Endodermal cell (in vitro differentiated cells): Measurements from ENCODE around the gene CATSPERB. TPM values are rescaled to one million over a fixed set of nuclear protein-coding genes. Genes with fewer than 3 reads are reported as not detected.
"Not testable (repeated sequence)": the region's sequence is repeated elsewhere in the genome, so short reads cannot be mapped to it uniquely, and the experiment has no call there.

ENCODE experiments used
- DNase-seq: peaks from one replicate; pipeline ENCODE4 v3.0.0-alpha.2; 2017
- H3K27ac ChIP-seq: 2 replicates; pipeline ENCODE4 v1.5.1; 2013; ENCODE audit warnings: mild to moderate bottlenecking, low read depth, low read length, moderate library complexity
- H3K27me3 ChIP-seq: 2 replicates; pipeline ENCODE4 v1.6.1; 2013; ENCODE audit warnings: mild to moderate bottlenecking, low read length, moderate library complexity; ENCODE audit not compliant: insufficient read depth, control insufficient read depth, poor library complexity, severe bottlenecking
- H3K36me3 ChIP-seq: 2 replicates; pipeline ENCODE4 v1.7.0; 2013; ENCODE audit warnings: mild to moderate bottlenecking, low read length, moderate library complexity; ENCODE audit not compliant: control insufficient read depth, insufficient read depth
- H3K4me1 ChIP-seq: one replicate; pipeline ENCODE4 v1.7.0; 2013; ENCODE audit warnings: low read length; ENCODE audit not compliant: control insufficient read depth, insufficient read depth
- H3K4me3 ChIP-seq: 2 replicates; pipeline ENCODE4 v1.5.1; 2013; ENCODE audit warnings: mild to moderate bottlenecking, low read length, moderate library complexity
- H3K9ac ChIP-seq: 2 replicates; pipeline ENCODE4 v1.6.1; 2013; ENCODE audit warnings: mild to moderate bottlenecking, low read length, moderate library complexity; ENCODE audit not compliant: poor library complexity, severe bottlenecking; ENCODE audit errors: extremely low read depth
- H3K9me3 ChIP-seq: 2 replicates; pipeline ENCODE4 v1.6.1; 2013; ENCODE audit warnings: mild to moderate bottlenecking, low read length, moderate library complexity; ENCODE audit not compliant: control insufficient read depth
- H3K27ac Mint-ChIP-seq: 2 replicates; pipeline ENCODE4 v1.8.0; 2020; ENCODE audit warnings: mixed read lengths
- H3K27me3 Mint-ChIP-seq: 2 replicates; pipeline ENCODE4 v1.8.0; 2021; ENCODE audit warnings: mild to moderate bottlenecking, mixed read lengths; ENCODE audit not compliant: insufficient read depth
- H3K36me3 Mint-ChIP-seq: 2 replicates; pipeline ENCODE4 v1.8.0; 2020; ENCODE audit warnings: low read depth, mixed read lengths
- H3K4me1 Mint-ChIP-seq: 2 replicates; pipeline ENCODE4 v1.8.0; 2020; ENCODE audit warnings: mixed read lengths
- H3K4me3 Mint-ChIP-seq: 2 replicates; pipeline ENCODE4 v1.8.0; 2020; ENCODE audit warnings: mild to moderate bottlenecking, moderate library complexity, mixed read lengths
- H3K9me3 Mint-ChIP-seq: 2 replicates; pipeline ENCODE4 v1.8.0; 2020; ENCODE audit warnings: mild to moderate bottlenecking, mixed read lengths
- CTCF ChIP-seq: fragments of 200-600 bp; sonication (generic); conservative IDR thresholded peaks from 2 replicates; pipeline ENCODE4 v1.5.0; 2021; ENCODE audit warnings: antibody characterized with exemption, mild to moderate bottlenecking
- WGBS, 2 experiments: methylation state at CpG; one replicate each; pipeline versions ENCODE4 v1.1.5 to v1.1.7; 2013; ENCODE audit warnings: missing lambda C conversion rate in 2 of 2, mixed read lengths in 1 of 2; ENCODE audit not compliant: insufficient coverage in 1 of 2, insufficient read length in 1 of 2; 5-methylcytosine and 5-hydroxymethylcytosine counted together
- total RNA-seq, 2 donors: library from RNA; stranded (reverse); fragmentation: NEBNext Ultra II Directional in 1 of 2; extraction: Animal tissue kit (Norgen Biotek cat#: 25700) in 1 of 2; gene quantifications; 2 replicates in 1 of 2; 3 replicates in 1 of 2; pipeline ENCODE4 v1.2.1, GENCODE V29; 2021

Gene CATSPERB
- total RNA-seq, 2 donors from 2014 or later = 0.64 TPM; not detected in 1

GRCh38 chr14:91606851-91607250, 125.0 kb downstream of the CATSPERB start:
- 93 to 100% methylated on average over 1 of the region's 3 CpGs for WGBS, 2 experiments
- Histone ChIP-seq H3K9ac (no peak overlapping the region), H3K4me3 (no peak overlapping the region), H3K36me3 (no peaks in the 10 kb centered on the region), H3K9me3 (no peaks in the 10 kb centered on the region), H3K4me1 (no peaks in the 10 kb centered on the region), H3K27me3 (no peaks in the 10 kb centered on the region), H3K27ac (no peak overlapping the region)
- peaks cover 2% of the 10 kb centered on the region for H3K4me1 Mint-ChIP-seq
- DNase-seq = no peak
- no peak overlapping the region for H3K4me3 Mint-ChIP-seq
- peaks cover 2% of the 10 kb centered on the region for H3K27me3 Mint-ChIP-seq
- H3K9me3 Mint-ChIP-seq = no peaks in the 10 kb centered on the region
- TF ChIP-seq CTCF = no peak
- H3K36me3 Mint-ChIP-seq = no peaks in the 10 kb centered on the region
- no peak overlapping the region for H3K27ac Mint-ChIP-seq

- H3K36me3 Mint-ChIP-seq, H3K9me3 ChIP-seq, H3K9ac ChIP-seq, H3K4me3 Mint-ChIP-seq, H3K36me3 ChIP-seq, H3K4me1 Mint-ChIP-seq, H3K27me3 Mint-ChIP-seq, H3K4me1 ChIP-seq, H3K4me3 ChIP-seq, H3K27me3 ChIP-seq, DNase-seq, H3K27ac Mint-ChIP-seq, H3K9me3 Mint-ChIP-seq, H3K27ac ChIP-seq: not testable (repeated sequence)
- WGBS, 2 experiments = 78% methylated on average over 1 of the region's 1 CpG; no CpG with 5 or more reads in 1 of the 2 experiments
These were observed 127.3 kb downstream of the CATSPERB start for GRCh38 chr14:91604611-91605010.

GRCh38 chr14:91599994-91600393, 131.9 kb downstream of the CATSPERB start:
- no peaks in the 10 kb centered on the region for H3K36me3 Mint-ChIP-seq
- Histone ChIP-seq H3K27me3 (no peaks in the 10 kb centered on the region), H3K9me3 (peaks cover 10% of the 10 kb centered on the region), H3K4me1 (no peaks in the 10 kb centered on the region), H3K36me3 (no peaks in the 10 kb centered on the region), H3K27ac (no peak overlapping the region), H3K9ac (no peak overlapping the region), H3K4me3 (no peak overlapping the region)
- no peaks in the 10 kb centered on the region for H3K4me1 Mint-ChIP-seq
- no peak overlapping the region for H3K27ac Mint-ChIP-seq
- TF ChIP-seq CTCF = no peak
- H3K27me3 Mint-ChIP-seq = peaks cover 2% of the 10 kb centered on the region
- WGBS, 2 experiments = 100% methylated on average over 2 of the region's 4 CpGs; no CpG with 5 or more reads in 1 of the 2 experiments
- H3K9me3 Mint-ChIP-seq = peaks cover 23% of the 10 kb centered on the region
- H3K4me3 Mint-ChIP-seq = no peak overlapping the region
- no peak for DNase-seq

GRCh38 chr14:91595736-91596135, 136.2 kb downstream of the CATSPERB start:
- WGBS, 2 experiments = 85 to 91% methylated on average over 1 of the region's 1 CpG
- Histone ChIP-seq H3K4me3 (no peak overlapping the region), H3K27me3 (no peaks in the 10 kb centered on the region), H3K4me1 (no peaks in the 10 kb centered on the region), H3K9me3 (peaks cover 10% of the 10 kb centered on the region), H3K27ac (no peak overlapping the region), H3K9ac (no peak overlapping the region), H3K36me3 (no peaks in the 10 kb centered on the region)
- Mint-ChIP-seq H3K27ac (no peak overlapping the region), H3K36me3 (peaks cover 2% of the 10 kb centered on the region), H3K4me3 (no peak overlapping the region), H3K27me3 (no peaks in the 10 kb centered on the region), H3K9me3 (peaks cover 46% of the 10 kb centered on the region), H3K4me1 (no peaks in the 10 kb centered on the region)
- DNase-seq = no peak
- no peak for TF ChIP-seq CTCF

GRCh38 chr14:91593957-91594356, 137.9 kb downstream of the CATSPERB start:
- H3K9me3 Mint-ChIP-seq = peaks cover 46% of the 10 kb centered on the region
- not testable (repeated sequence) for H3K9ac ChIP-seq, H3K27me3 ChIP-seq, H3K36me3 ChIP-seq, H3K4me1 ChIP-seq, H3K4me3 ChIP-seq, H3K9me3 ChIP-seq, H3K27me3 Mint-ChIP-seq, H3K4me3 Mint-ChIP-seq, DNase-seq, H3K27ac ChIP-seq, H3K36me3 Mint-ChIP-seq, H3K4me1 Mint-ChIP-seq, H3K27ac Mint-ChIP-seq
- WGBS, 2 experiments = 100% methylated on average over 1 of the region's 2 CpGs; no CpG with 5 or more reads in 1 of the 2 experiments
